ENCODE data around the gene BLM. TPM values are rescaled to one million over a fixed set of nuclear protein-coding genes. Genes with fewer than 3 reads are reported as not detected.
"Not testable (repeated sequence)": the region's sequence is repeated elsewhere in the genome, so short reads cannot be mapped to it uniquely, and the experiment has no call there.

BLM gene
- total RNA-seq (10 to 100 TPM in 1 of 5 donors, 1 to 10 TPM in 4; 1.8 to 10.5 (median 4.6) TPM), polyA plus RNA-seq (1 to 10 TPM; 1.1 to 2.9 (median 2.3) TPM)
- long read RNA-seq, donor 1, result 0 reads
- long read RNA-seq, donor 2, result 0 reads
- long read RNA-seq, donor 3, result 0 reads
- long read RNA-seq, donor 4, result 0 reads
- long read RNA-seq, donor 5, partial matches to known transcripts, result 0 of 1 reads
- long read RNA-seq, donor 5, other reads (novel, unspliced or antisense), result 0 of 1 reads
- long read RNA-seq, donor 6, result 0 reads
- long read RNA-seq, donor 7, result 0 reads
- long read RNA-seq, donor 8, result 0 reads
- long read RNA-seq, donor 9, result 0 reads
- long read RNA-seq, donor 10, result 0 reads

DNA sequence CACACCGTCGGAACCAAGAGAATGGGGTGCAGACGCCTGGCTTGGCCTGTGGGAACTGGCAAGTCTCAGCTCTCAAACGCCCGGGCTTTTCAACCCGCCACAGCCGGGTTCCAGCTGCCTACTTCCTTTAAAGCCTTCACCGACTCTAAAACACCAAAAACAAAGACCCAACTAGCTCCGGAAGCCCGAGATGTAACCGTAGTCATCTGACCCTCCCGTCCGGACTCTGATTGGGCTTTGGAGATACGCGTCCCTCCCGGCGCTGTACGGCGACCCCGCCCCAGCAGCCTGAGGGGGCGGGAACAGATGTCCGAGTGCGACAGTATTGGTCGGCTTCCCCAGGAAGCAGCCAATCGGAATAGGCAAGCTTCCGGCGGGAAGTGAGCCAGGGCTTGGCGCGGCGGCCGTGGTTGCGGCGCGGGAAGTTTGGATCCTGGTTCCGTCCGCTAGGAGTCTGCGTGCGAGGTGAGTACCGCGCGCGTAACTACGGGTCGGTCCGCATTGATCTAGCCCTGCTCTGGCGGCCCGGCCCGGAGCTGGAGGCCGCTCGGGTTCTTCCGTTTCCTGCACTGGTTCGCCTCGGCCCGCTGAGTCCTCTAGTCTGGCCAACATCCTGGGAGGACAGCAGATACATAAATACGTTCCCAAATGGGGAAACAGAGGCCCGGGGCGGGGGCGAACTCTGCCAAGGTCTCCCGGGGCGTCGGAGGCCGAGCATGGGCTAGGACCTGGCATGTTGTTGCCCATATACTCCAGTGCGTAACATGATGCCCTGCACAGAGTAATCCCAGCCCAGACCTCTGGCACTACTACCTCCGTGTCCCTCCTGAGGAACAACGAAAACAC lies at the start of gene BLM:
BLM (plus strand) TSS at position 371 of the 846 bp plus-strand sequence. CDS start 30,047 bp downstream, outside the sequence.
- intact Hi-C loops (cut with DNase I; ENCODE audit: low total_unique reads), result loop anchor here (5.0 kb wide), 1 partner anchor 165 kb away; the partner anchor contains the start of gene FES
- no peaks in the 10 kb centered on the region for H3K27me3 ChIP-seq
- WGBS, 5 donors, result 0% methylated on average over 34 to 65 of the region's 65 CpGs
- peak within 1 kb of the TSS; percentile 63 to 86 (median 78) for H3K4me3 ChIP-seq
- peaks cover 10 to 22% (median 16%) of the 10 kb centered on the region in 4 donors for H3K4me1 ChIP-seq
- H3K36me3 ChIP-seq, result no peaks in the 10 kb centered on the region
- TF ChIP-seq CTCF (IDR thresholded peaks at IDR 0.05) (peak in 5 of 7 experiments; percentile 33 to 52 (median 41)), POLR2AphosphoS5 (IDR thresholded peaks at IDR 0.05) (peak; percentile 41 to 88 (median 63)), EP300 (IDR thresholded peaks at IDR 0.05) (no peak)
- peak; percentile 97 to 99 for DNase-seq
- no peaks in the 10 kb centered on the region for H3K9me3 ChIP-seq
- H3K27ac ChIP-seq, result peak within 1 kb of the TSS; percentile 88 to 95 (median 91)

GRCh38 chr15:90667755-90668345 lies 49.3 kb upstream of the BLM start:
- not testable (repeated sequence) for DNase-seq
- 85 to 93% (median 89%) methylated on average over 7 of the region's 7 CpGs for WGBS, 5 donors

GRCh38 chr15:90670631-90671030 lies 46.5 kb upstream of the BLM start:
- H3K9me3 ChIP-seq; intact Hi-C loops (cut with DNase I; ENCODE audit: low total_unique reads); H3K36me3 ChIP-seq; H3K4me3 ChIP-seq; H3K4me1 ChIP-seq; H3K27ac ChIP-seq; H3K27me3 ChIP-seq; DNase-seq: not testable (repeated sequence)
- 90 to 99% (median 95%) methylated on average over 8 of the region's 8 CpGs for WGBS, 5 donors

More at GRCh38 chr15:90667755-90668345, 49.3 kb upstream of the BLM start:
- H3K27ac ChIP-seq; H3K4me3 ChIP-seq; intact Hi-C loops (cut with DNase I; ENCODE audit: low total_unique reads); H3K36me3 ChIP-seq; H3K9me3 ChIP-seq; H3K27me3 ChIP-seq: not testable (repeated sequence)
- peaks cover 4 to 19% (median 9%) of the 10 kb centered on the region in 4 donors for H3K4me1 ChIP-seq

GRCh38 chr15:90671216-90671615 lies 45.9 kb upstream of the BLM start:
- Histone ChIP-seq H3K9me3 (no peaks in the 10 kb centered on the region), H3K36me3 (no peaks in the 10 kb centered on the region), H3K4me3 (no peak overlapping the region), H3K27me3 (no peaks in the 10 kb centered on the region), H3K4me1 (peaks cover 0 to 2% (median 0%) of the 10 kb centered on the region in 4 donors), H3K27ac (no peak overlapping the region)
- intact Hi-C loops (cut with DNase I; ENCODE audit: low total_unique reads), result no loop called here
- DNase-seq, result no peak
- TF ChIP-seq POLR2A (IDR thresholded peaks at IDR 0.05) (no peak), CTCF (IDR thresholded peaks at IDR 0.05) (no peak), POLR2AphosphoS5 (IDR thresholded peaks at IDR 0.05) (no peak), EP300 (IDR thresholded peaks at IDR 0.05) (no peak)
- WGBS, 5 donors, result 83 to 94% (median 92%) methylated on average over 4 of the region's 4 CpGs

DNA sequence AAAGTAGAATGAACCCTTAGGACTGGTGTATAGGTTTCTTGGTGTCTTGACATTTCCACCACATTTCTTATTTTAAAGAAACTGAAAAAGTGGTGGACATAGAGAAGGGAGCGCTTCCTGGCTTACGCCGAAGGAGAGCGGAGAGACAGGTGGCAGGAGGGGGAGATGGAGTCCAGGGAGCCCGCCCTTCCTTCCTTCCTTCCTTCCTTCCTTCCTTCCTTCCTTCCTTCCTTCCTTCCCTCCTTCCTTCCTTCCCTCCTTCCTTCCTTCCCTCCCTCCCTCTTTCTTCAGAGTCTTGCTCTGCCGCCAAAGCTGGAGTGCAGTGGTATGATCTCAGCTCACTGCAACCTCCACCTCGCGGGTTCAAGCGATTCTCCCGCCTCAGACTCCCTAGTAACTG lies 43.8 kb upstream of the BLM start:
- WGBS, 5 donors, result 90 to 99% (median 93%) methylated on average over 10 of the region's 10 CpGs
- H3K27ac ChIP-seq; H3K27me3 ChIP-seq; H3K9me3 ChIP-seq; H3K4me1 ChIP-seq; intact Hi-C loops (cut with DNase I; ENCODE audit: low total_unique reads); DNase-seq; H3K4me3 ChIP-seq; H3K36me3 ChIP-seq: not testable (repeated sequence)
